HG03469 (cell line): ENCODE measurements around the gene LAMA5.

Experiments
- ATAC-seq: cut with Tn5 transposase; IDR thresholded peaks from one replicate; pipeline ENCODE4 v1.9.1; 2021; ENCODE audit warnings: mild to moderate bottlenecking, moderate library complexity, moderate number of reproducible peaks; ENCODE audit not compliant: unreplicated experiment

LAMA5 gene

GRCh38 chr20:62350098-62350628, 16.9 kb downstream of the LAMA5 start:
- ATAC-seq: no peak

- no peak for ATAC-seq
Measured at GRCh38 chr20:62349556-62350097, 17.5 kb downstream of the LAMA5 start.

- no peak for ATAC-seq
Measured at GRCh38 chr20:62348604-62349003, 18.5 kb downstream of the LAMA5 start.

- no peak for ATAC-seq
Measured at GRCh38 chr20:62347445-62347844, 19.7 kb downstream of the LAMA5 start.

GRCh38 chr20:62347151-62347404, 20.0 kb downstream of the LAMA5 start:
- no peak for ATAC-seq

GRCh38 chr20:62346398-62347150, 20.5 kb downstream of the LAMA5 start:
- no peak for ATAC-seq

GRCh38 chr20:62345681-62346370, 21.3 kb downstream of the LAMA5 start:
- ATAC-seq: no peak

- ATAC-seq: no peak
Measured at GRCh38 chr20:62344782-62345181, 22.3 kb downstream of the LAMA5 start.

GRCh38 chr20:62344092-62344491, 23.0 kb downstream of the LAMA5 start:
- ATAC-seq: no peak

- ATAC-seq: no peak
Measured at GRCh38 chr20:62342910-62343309, 24.2 kb downstream of the LAMA5 start.

GRCh38 chr20:62339647-62340062, 27.5 kb downstream of the LAMA5 start:
- peak; percentile 38 for ATAC-seq

- no peak for ATAC-seq
Measured at GRCh38 chr20:62338294-62338620, 28.9 kb downstream of the LAMA5 start.

- no peak for ATAC-seq
Measured at GRCh38 chr20:62337558-62338293, 29.4 kb downstream of the LAMA5 start.

- ATAC-seq: no peak
Measured at GRCh38 chr20:62336775-62337557, 30.1 kb downstream of the LAMA5 start.

GRCh38 chr20:62336329-62336728, 30.8 kb downstream of the LAMA5 start:
- no peak for ATAC-seq

- no peak for ATAC-seq
Measured at GRCh38 chr20:62335532-62335931, 31.6 kb downstream of the LAMA5 start.

- no peak for ATAC-seq
Measured at GRCh38 chr20:62334881-62335280, 32.2 kb downstream of the LAMA5 start.

GRCh38 chr20:62333820-62334595, 33.1 kb downstream of the LAMA5 start:
- no peak for ATAC-seq

GRCh38 chr20:62332989-62333819, 33.9 kb downstream of the LAMA5 start:
- ATAC-seq: no peak
